Psoas muscle (tissue), 8 donors: Measurements from ENCODE around the gene KCNT1. TPM values are rescaled to one million over a fixed set of nuclear protein-coding genes. Genes with fewer than 3 reads are reported as not detected.

Experiments used
- ATAC-seq, 4 donors: fragments of 200-7000 bp; cut with Tn5 transposase; one replicate each; pipeline ENCODE4 v1.9.1; 2020; ENCODE audit warnings: moderate library complexity in 3 of 4, mild to moderate bottlenecking in 2 of 4
- DNase-seq, 2 donors: peaks; one replicate each; pipeline ENCODE4 v3.0.0-alpha.2; 2020
- H3K27ac ChIP-seq: fragments of 200-600 bp; one replicate; pipeline ENCODE4 v1.8.0; 2022
- H3K27me3 ChIP-seq, 3 donors: fragments of 200-600 bp in 1 of 3; one replicate each; pipeline versions ENCODE4 v1.6.1 to v1.8.0; 2013 to 2022; ENCODE audit warnings: low read length in 2 of 3, mild to moderate bottlenecking in 2 of 3, moderate library complexity in 1 of 3; ENCODE audit not compliant: insufficient read depth in 3 of 3
- H3K36me3 ChIP-seq, 2 donors: fragments of 200-600 bp in 1 of 2; one replicate each; pipeline versions ENCODE4 v1.6.1 to v1.8.0; 2013 to 2022; ENCODE audit warnings: low read depth in 1 of 2, mild to moderate bottlenecking in 1 of 2, moderate library complexity in 1 of 2; ENCODE audit not compliant: insufficient read depth in 1 of 2
- H3K4me1 ChIP-seq: fragments of 200-600 bp; one replicate; pipeline ENCODE4 v1.8.0; 2022
- H3K4me3 ChIP-seq: fragments of 200-600 bp; one replicate; pipeline ENCODE4 v1.8.0; 2022; ENCODE audit warnings: mild to moderate bottlenecking
- H3K9me3 ChIP-seq: fragments of 200-600 bp; one replicate; pipeline ENCODE4 v1.8.0; 2022
- WGBS, 3 donors: extraction: QIAGEN DNeasy Blood & Tissue Kit; methylation state at CpG; one replicate each; pipeline versions ENCODE4 v1.1.6 to v1.1.7; 2013; 5-methylcytosine and 5-hydroxymethylcytosine counted together
- intact Hi-C, 2 donors: fragments of 100-400 bp; cut with DNase I; formaldehyde crosslinking; loops; one replicate each; pipeline versions ENCODE4 v1.11.0 to v1.14.2; 2022
- polyA plus RNA-seq, 3 donors: library from polyadenylated mRNA; stranded (reverse); fragments of 200-250 nt; gene quantifications; one replicate each; pipeline ENCODE4 v1.2.3, GENCODE V29; 2013
- total RNA-seq, 4 donors: library from RNA; stranded (reverse); fragmentation: NEBNext Ultra II Directional in 2 of 4; extraction: Animal tissue kit (Norgen Biotek cat#: 25700) in 2 of 4; gene quantifications; one replicate each; pipeline versions ENCODE4 v1.2.1 to v1.2.4, GENCODE V29; 2021 to 2023
- TF ChIP-seq, protein P1 (sequence below): fragments of 200-600 bp; IDR thresholded peaks from one replicate; pipeline ENCODE4 v1.8.0; 2022; ENCODE audit warnings: antibody characterized with exemption
- donor health status: healthy with polysubstance abuse.
- donor health status: DM: no; HTN: no; CAD: no; lungs with moderate emphysema.
- donor health status: Bipolar disorder and iron deficiency.
- donor health status: healthy.
- donor health status: DM: yes; HTN: yes; CAD: no.
- donor health status: DM: no; HTN: no; CAD: no.
- donor health status: DM: no; HTN: no; CAD: no.
- donor health status: DM: yes; HTN: yes; CAD: no.

KCNT1 gene
- total and polyA plus RNA-seq, 7 donors: 1.1 to 15.0 (median 10.3) TPM

DNA sequence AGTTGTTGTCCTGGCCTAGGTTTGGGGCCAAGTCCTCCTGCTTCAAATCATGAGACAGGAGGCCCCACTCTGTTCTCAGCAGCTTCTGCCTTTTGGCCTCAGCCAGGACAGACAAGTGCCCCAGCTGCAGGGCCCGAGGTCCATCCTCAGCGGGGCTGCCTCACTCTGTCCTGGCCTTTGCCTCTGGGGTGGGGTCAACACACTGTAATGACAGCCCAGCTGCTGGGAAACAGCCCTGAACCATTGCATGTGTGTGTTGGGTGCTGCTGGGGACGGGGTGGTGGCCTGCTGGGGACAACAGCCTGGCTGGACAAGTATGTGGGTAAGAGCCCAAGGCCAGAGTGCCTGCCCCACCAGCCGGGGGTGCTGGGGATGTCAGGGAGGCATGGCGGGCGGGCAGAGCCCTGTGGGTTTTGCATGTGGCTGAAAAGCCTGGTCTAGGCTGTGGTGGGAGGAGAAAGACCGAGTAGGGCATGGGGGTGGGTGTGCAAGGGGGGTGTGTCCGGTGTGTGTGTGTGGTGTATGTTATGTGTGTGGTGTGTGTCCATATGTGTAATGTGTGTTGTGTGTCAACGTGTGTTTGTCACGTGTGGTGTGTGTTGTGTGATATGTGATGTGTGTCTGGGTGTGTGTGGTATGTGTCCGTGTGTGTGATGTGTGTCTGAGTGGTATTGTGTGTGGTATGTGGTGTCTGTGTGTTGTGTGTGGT, 71.7 kb downstream of the KCNT1 start:
- Histone ChIP-seq H3K4me1 (no peaks in the 10 kb centered on the region), H3K9me3 (no peaks in the 10 kb centered on the region), H3K36me3 (peaks cover 0 to 18% of the 10 kb centered on the region in 2 donors), H3K4me3 (no peak overlapping the region), H3K27ac (no peak overlapping the region), H3K27me3 (no peaks in the 10 kb centered on the region)
- 80 to 83% (median 82%) methylated on average over 10 to 11 of the region's 11 CpGs for WGBS, 3 donors
- TF ChIP-seq, protein P1, sequence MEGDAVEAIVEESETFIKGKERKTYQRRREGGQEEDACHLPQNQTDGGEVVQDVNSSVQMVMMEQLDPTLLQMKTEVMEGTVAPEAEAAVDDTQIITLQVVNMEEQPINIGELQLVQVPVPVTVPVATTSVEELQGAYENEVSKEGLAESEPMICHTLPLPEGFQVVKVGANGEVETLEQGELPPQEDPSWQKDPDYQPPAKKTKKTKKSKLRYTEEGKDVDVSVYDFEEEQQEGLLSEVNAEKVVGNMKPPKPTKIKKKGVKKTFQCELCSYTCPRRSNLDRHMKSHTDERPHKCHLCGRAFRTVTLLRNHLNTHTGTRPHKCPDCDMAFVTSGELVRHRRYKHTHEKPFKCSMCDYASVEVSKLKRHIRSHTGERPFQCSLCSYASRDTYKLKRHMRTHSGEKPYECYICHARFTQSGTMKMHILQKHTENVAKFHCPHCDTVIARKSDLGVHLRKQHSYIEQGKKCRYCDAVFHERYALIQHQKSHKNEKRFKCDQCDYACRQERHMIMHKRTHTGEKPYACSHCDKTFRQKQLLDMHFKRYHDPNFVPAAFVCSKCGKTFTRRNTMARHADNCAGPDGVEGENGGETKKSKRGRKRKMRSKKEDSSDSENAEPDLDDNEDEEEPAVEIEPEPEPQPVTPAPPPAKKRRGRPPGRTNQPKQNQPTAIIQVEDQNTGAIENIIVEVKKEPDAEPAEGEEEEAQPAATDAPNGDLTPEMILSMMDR: no peak
- DNase-seq (no peak), ATAC-seq (no peak)
- intact Hi-C loops: no loop called here

DNA sequence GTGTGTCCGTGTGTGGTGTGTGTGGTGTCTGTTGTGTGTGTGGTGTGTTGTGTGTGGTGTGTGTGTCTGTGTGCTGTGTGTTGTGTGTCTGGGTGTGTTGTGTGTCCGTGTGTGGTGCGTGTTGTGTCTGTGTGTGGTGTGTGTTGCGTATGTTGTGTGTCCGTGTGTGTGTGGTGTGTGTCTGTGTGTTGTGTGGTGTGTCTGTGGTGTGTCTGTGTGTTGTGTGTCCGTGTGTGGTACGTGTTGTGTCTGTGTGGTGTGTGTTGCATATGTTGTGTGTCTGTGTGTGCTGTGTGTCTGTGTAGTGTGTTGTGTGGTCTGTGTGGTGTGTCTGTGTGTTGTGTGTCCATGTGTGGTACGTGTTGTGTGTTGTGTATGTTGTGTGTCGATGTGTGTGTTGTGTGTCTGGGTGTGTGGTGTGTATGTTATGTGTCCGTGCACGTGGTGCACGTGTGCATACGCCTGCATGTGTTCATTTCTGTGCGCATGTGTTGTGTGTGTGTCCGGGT, 72.3 kb downstream of the KCNT1 start:
- WGBS, 3 donors: 90 to 96% (median 91%) methylated on average over 15 of the region's 15 CpGs
- intact Hi-C loops: no loop called here
- DNase-seq (no peak), ATAC-seq (no peak)
- Histone ChIP-seq H3K27me3 (no peaks in the 10 kb centered on the region), H3K4me1 (no peaks in the 10 kb centered on the region), H3K4me3 (no peak overlapping the region), H3K27ac (no peak overlapping the region), H3K9me3 (no peaks in the 10 kb centered on the region), H3K36me3 (peaks cover 0 to 18% of the 10 kb centered on the region in 2 donors)
- TF ChIP-seq, protein P1: no peak

DNA sequence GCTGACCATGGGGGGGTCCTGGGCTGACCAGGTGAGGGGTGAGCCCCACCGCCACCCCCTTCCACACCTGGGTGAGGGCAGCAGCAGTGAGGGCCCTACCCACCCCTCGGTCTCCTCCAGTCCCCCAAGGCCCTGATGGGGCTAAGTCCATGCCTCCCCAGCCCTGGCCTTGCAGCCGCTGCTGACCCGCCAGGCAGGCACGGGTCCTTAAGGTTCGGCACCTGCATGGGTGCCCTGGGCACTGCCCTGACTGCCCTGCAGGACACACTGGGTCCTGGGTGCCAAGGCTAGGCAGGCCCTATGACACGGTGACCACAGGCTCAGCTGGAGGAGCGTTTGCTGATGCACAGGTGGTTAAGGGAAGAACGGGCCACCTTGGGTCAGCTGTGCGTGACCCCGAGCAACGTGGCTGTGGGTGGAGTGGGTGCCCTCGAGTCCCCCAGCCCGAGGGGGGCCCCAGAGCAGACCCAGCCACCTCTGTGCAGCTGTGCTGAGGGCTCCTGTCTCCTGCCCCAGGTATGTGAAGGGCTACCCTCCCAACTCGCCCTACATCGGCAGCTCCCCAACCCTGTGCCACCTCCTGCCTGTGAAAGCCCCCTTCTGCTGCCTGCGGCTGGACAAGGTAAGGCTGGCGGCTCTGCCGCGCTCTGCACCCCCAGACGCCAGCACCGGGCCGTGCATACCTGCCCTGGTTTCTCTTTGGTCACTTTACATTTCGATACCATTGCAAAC, 73.0 kb downstream of the KCNT1 start:
- ATAC-seq (no peak), DNase-seq (no peak)
- TF ChIP-seq, protein P1: no peak
- H3K27ac ChIP-seq: no peak overlapping the region
- 85 to 87% (median 87%) methylated on average over 24 of the region's 24 CpGs for WGBS, 3 donors
- intact Hi-C loops: no loop called here
- no peaks in the 10 kb centered on the region for H3K27me3 ChIP-seq
- no peaks in the 10 kb centered on the region for H3K4me1 ChIP-seq
- peaks cover 0 to 18% of the 10 kb centered on the region in 2 donors for H3K36me3 ChIP-seq
- H3K9me3 ChIP-seq: no peaks in the 10 kb centered on the region
- no peak overlapping the region for H3K4me3 ChIP-seq

DNA sequence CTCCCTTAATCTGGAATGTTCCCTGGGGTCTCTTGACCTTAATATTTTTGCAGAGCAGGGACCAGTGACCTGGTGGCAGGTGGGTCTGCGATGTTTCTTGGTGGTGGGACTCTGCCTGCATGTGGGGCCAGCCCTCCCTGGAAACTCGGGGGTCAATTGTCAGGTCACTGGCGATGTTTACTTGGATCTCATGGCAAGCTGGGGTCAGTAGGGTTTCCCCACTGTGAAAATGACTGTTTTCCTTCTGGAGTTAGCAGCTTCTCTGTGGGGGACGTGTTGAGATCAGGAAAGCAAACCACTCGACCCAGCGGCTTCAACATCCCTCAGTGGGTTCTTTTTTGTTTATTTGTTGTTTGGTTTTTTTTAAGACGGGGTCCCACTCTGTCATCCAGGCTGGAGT, 73.9 kb downstream of the KCNT1 start:
- no peaks in the 10 kb centered on the region for H3K9me3 ChIP-seq
- peaks cover 0 to 18% of the 10 kb centered on the region in 2 donors for H3K36me3 ChIP-seq
- TF ChIP-seq, protein P1: no peak
- no peak overlapping the region for H3K4me3 ChIP-seq
- 66 to 77% (median 71%) methylated on average over 7 of the region's 7 CpGs for WGBS, 3 donors
- no peak overlapping the region for H3K27ac ChIP-seq
- no peak for DNase-seq
- intact Hi-C loops: no loop called here
- no peaks in the 10 kb centered on the region for H3K4me1 ChIP-seq
- H3K27me3 ChIP-seq: no peaks in the 10 kb centered on the region
- no peak for ATAC-seq
